Transverse colon (tissue), 4 donors: ENCODE measurements around the gene BORCS5.

Experiments used
- CTCF ChIP-seq, 5 experiments: fragments of 200-600 bp in 3 of 5; fragments of 450-650 bp in 2 of 5; sonication (generic) in 3 of 5; IDR thresholded peaks; 1 replicate in 2 of 5; 2 replicates in 3 of 5; pipeline ENCODE4 v1.5.1; 2016 to 2017; ENCODE audit warnings: antibody characterized with exemption in 5 of 5, inconsistent platforms in 3 of 5, mild to moderate bottlenecking in 2 of 5, moderate library complexity in 1 of 5
- EP300 ChIP-seq: sonication (generic); formaldehyde crosslinking; IDR thresholded peaks from one replicate; pipeline ENCODE4 v1.6.1; 2017; ENCODE audit warnings: antibody characterized with exemption, low read depth
- POLR2A ChIP-seq: fragments of 450-650 bp; IDR thresholded peaks from one replicate; pipeline ENCODE4 v1.6.1; 2016; ENCODE audit warnings: antibody characterized with exemption, mild to moderate bottlenecking, moderate library complexity
- POLR2AphosphoS5 ChIP-seq, 3 donors: sonication (generic); formaldehyde crosslinking; IDR thresholded peaks; one replicate each; pipeline ENCODE4 v1.6.1; 2016; ENCODE audit warnings: antibody characterized with exemption in 3 of 3

- TF ChIP-seq POLR2A (no peak), CTCF (IDR thresholded peaks at IDR 0.05) (no peak), POLR2AphosphoS5 (IDR thresholded peaks at IDR 0.05) (no peak), EP300 (no peak)
Observed at GRCh38 chr12:12433203-12433731, 76.4 kb downstream of the BORCS5 start.
